ENCODE results near the gene ARF1. TPM values are rescaled to one million over a fixed set of nuclear protein-coding genes. Genes with fewer than 3 reads are reported as not detected.
A peak's percentile ranks its signal among the peaks of the same experiment; 100 is the strongest.

The ARF1 gene
- total RNA-seq: 120 TPM

- DNase-seq: peak; percentile 95
Observed at GRCh38 chr1:228082214-228082917, at the start of gene ARF1. TSS of gene ARF1 (plus strand) at chr1:228082708. CDS start at chr1:228097115, 14,407 bp downstream.

- no peak for DNase-seq
Observed at GRCh38 chr1:228033376-228033775, 49.1 kb upstream of the ARF1 start.

- DNase-seq: no peak
Observed at GRCh38 chr1:228034954-228035837, 47.3 kb upstream of the ARF1 start.

GRCh38 chr1:228035844-228036243 is 46.7 kb upstream of the ARF1 start:
- no peak for DNase-seq

GRCh38 chr1:228036701-228037231 is 45.7 kb upstream of the ARF1 start:
- DNase-seq: no peak

GRCh38 chr1:228037401-228038386 is 44.8 kb upstream of the ARF1 start:
- no peak for DNase-seq

GRCh38 chr1:228038387-228039005 is 44.0 kb upstream of the ARF1 start:
- no peak for DNase-seq

GRCh38 chr1:228039006-228039903 is 43.3 kb upstream of the ARF1 start:
- DNase-seq: no peak

- DNase-seq: no peak
Observed at GRCh38 chr1:228039986-228040385, 42.5 kb upstream of the ARF1 start.

- DNase-seq: no peak
Observed at GRCh38 chr1:228041316-228041715, 41.2 kb upstream of the ARF1 start.

GRCh38 chr1:228042508-228042907 is 40.0 kb upstream of the ARF1 start:
- no peak for DNase-seq

GRCh38 chr1:228043281-228043848 is 39.1 kb upstream of the ARF1 start:
- no peak for DNase-seq

- DNase-seq: no peak
Observed at GRCh38 chr1:228044961-228045360, 37.5 kb upstream of the ARF1 start.

GRCh38 chr1:228045405-228045804 is 37.1 kb upstream of the ARF1 start:
- DNase-seq: no peak

GRCh38 chr1:228045871-228046270 is 36.6 kb upstream of the ARF1 start:
- no peak for DNase-seq

GRCh38 chr1:228046421-228047182 is 35.9 kb upstream of the ARF1 start:
- DNase-seq: no peak

GRCh38 chr1:228047183-228047466 is 35.4 kb upstream of the ARF1 start:
- DNase-seq: no peak

GRCh38 chr1:228048120-228048519 is 34.4 kb upstream of the ARF1 start:
- DNase-seq: no peak

GRCh38 chr1:228048659-228049298 is 33.7 kb upstream of the ARF1 start:
- no peak for DNase-seq
